Ureter (tissue), 1 donor: ENCODE measurements around the gene CHRD. TPM values are rescaled to one million over a fixed set of nuclear protein-coding genes. Genes with fewer than 3 reads are reported as not detected.

Experiments
- DNase-seq: peaks from one replicate; pipeline ENCODE4 v3.0.0-alpha.2; 2020; ENCODE audit warnings: low spot score
- total RNA-seq: library from RNA; stranded (reverse); gene quantifications from one replicate; pipeline ENCODE4 v1.2.4, GENCODE V29; 2023
- donor health status: DM: yes; HTN: yes; CAD: no.

CHRD gene
- total RNA-seq, 1 donor from 2014 or later: 16.8 TPM

DNA sequence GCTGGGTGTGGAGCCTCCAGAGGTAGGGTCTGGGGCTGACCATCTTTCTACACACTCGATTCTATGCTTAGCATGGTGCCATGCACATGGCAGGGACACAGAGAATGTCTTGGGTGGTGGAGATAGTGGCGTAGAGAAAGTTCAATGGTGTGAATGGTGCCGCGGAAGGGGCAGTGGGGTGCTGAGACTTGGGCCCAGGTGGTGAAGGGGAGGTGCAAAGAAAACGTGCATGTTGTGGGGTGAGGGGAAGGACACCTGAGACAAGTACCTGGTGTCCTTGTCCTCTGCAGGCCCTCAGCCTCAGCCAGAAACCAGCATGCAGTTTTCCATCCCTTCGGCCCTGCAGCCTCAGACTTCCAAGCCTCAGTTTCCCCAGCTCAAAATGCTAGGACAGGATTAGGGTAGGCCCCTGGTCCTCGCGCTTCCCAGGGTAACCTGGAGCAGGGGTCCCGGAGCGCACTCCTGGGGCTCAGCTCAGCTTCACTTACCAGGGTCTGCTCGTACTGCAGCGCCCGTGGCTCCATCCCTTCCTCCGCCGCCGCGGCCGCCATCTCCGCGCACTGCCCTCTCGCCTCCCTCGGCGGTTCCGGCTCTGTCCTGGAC, 18.8 kb upstream of the CHRD start:
- DNase-seq: no peak

DNA sequence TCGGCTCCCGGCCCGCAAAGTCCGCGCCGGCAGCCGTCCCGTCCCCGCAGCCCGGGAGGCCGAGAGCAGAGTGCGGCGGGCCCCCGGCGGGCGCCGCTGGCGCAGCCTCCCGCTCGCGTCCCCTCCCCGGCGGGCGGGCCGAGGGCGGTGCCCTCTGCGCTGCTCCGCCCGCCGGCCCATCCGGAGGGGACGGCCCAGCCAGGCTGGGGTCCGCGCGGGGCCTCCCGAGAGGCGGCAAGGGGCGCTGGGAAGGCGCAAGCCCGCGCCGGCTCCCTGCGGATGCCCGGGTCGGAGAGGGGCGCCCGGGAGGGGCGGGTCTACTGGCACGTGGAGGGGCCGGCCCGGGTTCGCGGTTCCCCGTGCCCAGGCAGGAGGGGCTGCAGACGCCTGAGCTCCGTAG, 18.3 kb upstream of the CHRD start, which contains the start of the genes CLCN2 and POLR2H:
Gene CLCN2, minus strand, starts transcription at position 74 of the 400 bp plus-strand sequence. CDS start 126 bp downstream, outside the sequence.
Gene POLR2H, plus strand, starts transcription at position 179 of the 400 bp plus-strand sequence. CDS start 1,783 bp downstream, outside the sequence.
- DNase-seq: no peak

DNA sequence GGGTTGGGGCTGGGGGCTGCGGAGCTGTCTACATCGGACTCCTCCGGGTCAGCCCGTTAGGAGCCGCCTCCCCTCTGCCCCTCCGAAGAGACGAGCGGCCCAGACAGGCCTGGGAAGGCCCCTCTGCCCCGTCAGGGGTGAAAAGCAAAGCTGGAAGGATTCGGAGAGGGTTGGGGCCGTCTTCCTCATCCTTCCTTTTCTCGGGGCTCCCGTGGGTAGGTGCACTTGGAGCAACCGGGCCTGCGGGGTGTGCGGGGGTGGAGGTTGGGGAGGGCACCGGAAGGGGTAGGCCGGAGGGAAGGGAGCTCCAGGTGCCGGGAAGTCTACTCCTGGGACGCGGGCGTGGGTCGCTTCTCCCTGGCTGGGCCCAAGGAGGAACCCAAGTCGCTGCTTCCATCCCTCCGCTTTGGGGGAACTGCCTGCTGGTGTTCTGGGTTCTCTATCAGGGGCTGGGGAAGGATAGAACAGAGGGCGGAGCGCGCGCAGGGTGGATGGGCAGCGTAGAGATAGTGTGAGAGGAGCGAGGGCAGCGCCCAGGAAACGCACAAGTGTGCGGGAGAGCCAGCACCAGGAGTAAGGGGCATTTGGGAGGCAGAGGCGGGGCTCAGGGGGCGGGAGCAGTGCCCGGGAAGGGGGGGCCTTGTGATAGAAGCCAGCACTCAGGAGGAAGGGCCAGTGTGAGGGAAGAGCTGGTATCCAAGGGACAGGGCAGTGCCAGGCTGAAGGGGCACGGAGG, 17.8 kb upstream of the CHRD start:
- no peak for DNase-seq

DNA sequence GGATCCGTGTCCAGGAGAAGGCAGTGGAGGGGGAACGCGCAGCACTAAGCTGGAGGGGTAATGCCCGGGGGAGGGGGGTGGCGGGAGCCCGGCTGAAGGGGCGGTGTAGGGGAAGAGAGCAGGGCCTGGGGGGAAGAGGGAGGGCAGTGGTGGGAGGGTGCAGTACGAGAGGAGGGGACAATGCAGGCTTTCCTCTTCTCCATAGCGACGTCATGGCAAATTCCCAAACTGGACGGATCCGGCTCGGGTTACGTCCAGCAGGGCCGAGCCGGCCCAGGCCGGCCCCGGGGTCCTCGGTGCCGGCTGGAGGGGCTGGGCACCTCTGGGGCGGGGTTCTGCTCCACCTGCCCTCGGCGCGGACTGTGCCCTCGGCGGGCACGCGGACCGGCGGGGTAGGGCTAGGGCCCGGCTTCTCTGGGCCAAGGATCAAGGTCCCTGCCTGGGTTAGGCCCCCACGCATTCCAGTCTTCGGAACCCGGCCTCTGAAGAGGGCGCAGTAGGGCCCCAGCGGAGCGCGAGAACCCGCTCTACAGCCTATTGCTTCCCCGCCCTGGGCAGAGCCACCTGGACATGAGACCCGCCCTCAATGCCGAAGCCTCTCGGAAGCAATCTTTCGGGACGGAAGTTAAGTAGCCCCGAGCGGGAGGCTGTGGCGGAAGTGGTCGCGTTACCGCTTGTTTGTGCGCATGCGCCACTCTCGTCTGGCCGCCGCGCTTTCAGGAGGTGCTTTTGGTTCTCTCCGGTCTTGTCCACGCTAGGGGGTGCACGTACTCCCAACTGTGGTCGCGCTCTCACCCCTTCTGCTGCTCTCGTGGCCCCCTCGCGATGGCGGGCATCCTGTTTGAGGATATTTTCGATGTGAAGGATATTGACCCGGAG, 16.9 kb upstream of the CHRD start:
- DNase-seq: peak; percentile 98

DNA sequence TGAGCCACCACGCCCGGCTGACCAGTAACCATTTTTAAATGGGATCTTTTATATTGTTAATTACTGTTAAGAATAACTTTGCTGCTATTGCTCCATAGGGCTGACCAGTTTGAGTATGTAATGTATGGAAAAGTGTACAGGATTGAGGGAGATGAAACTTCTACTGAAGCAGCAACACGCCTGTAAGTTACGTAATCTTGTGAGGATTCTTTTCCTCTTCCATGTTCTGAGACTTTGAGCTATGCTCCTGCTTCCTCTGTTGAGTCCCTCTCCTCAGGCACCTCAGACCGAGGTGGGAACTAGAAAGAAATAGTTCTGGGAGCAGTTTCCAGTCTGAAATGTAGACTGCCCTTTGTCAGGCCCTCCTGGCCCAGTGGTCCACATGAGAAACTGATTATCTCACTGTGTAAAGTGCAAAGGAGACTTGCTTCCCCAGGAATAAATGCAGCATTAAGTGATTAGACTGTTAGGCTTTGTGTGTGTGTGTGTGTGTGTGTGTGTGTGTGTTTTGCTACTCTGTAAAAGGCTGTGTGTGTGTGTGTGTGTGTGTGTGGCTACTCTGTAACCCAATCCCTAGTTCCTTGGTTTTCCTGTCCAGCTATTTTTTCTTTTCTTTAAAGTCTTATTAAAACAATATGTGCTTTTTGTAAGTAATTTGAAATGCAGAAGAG, 13.1 kb upstream of the CHRD start:
- DNase-seq: no peak

DNA sequence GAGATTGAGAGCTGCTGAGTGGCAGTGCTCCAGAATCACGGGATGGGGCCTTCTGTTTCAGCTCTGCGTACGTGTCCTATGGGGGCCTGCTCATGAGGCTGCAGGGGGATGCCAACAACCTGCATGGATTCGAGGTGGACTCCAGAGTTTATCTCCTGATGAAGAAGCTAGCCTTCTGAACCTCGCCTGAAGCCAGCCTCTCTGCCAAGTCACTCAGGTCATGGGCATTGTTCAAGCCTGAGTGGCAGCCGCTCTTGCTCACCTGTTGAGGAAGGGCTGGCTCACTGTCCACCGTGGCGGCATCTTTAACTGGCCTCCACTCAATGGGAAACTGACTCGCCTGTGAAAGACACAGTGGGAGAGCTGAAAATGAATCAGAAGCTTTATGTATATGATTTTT, 11.7 kb upstream of the CHRD start:
- DNase-seq: no peak

DNA sequence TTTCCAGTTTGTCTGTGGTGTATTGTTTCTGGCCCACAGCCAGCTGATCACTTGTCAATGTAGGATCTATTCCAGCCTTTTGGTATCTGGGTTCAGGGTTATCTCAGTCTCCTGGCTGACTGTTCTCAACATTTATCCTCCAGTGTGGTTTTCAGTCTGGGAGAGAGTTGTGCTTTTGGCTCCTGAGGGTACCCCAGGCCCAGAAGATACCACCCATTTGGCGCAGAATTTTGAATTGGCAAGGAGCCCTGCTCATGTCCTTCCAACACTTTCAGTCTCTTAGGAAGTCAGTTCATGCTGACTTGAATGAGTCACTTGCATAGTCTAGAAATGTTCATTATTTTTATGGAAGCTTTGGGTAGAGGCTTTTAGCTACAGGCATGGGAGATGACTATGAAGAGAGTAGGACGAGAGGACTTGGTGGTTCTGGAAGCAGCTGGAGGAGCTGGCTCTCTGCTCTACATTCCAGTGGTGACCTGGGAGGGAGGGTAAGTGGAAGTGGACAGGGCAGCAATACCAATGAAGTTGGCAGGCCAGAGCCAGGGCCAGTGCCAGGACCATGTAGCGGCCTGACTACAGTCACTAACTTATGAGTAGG, 11.2 kb upstream of the CHRD start:
- no peak for DNase-seq

DNA sequence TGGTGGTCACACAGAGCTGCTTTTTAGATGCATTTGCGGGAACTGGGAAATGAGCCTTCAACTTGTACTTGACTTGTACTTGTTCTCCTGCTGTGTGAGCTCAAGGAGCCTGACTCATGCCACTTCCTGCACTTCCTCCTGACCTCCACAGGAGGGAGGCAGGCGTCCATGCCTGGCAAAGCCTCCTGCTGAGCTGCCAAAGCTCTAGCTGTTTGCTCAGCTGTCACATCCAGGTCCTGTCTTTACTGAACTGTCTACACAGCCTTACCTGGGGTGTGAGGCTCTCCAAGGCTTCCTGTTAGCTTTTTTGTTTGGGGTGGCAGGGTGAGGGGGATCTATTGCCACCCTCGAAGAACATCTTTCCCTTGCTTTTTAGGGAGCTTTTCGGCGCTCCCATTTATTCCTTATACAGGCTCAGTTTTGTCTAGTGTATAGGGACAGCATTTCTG, 8.3 kb upstream of the CHRD start:
- DNase-seq: peak; percentile 81

DNA sequence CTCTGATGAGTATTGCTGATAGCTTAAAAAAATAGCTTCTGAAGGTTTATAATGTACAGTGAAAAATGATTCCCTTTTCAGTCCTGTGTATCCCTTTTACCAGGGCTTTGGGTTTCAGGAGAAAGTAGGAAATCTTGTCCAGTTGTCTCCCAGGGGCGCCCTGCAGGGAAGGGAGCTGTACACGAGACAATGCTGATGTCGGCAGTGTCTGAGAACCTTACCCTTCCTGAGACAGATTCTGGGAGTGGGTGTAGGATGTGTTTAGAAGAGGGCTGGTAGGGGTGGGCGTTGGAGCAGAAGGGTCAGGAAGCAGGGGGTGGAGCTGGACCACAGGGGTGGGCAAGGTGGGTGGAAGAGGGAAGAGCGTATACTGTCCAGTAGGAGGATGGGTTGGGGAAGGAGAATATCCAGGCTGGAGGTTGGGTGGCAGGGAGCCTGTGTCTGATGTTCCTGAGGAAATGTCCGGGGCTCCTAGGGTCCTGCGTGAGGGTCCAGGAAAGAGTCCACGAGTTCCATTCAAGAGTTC, 7.5 kb upstream of the CHRD start:
- no peak for DNase-seq

DNA sequence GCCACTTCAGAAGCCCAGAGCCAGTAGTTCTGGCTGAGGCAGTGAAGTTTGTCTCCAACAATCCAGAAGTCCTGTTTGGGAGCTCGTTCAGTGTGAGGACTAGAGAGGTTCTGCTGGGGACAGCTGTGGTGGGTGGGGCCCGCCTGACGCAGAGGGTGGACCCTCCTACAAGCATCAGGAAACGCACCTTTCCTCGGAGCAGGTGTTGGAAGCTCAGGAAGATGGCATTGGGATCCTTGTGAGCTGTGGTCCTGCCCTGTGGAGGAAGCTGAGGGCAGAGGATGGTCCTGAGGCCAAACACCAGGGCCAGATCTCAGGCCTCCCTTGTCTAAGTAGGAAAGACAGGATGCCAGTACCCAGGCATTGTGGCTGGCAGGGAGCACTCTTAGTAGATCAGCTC, 6.9 kb upstream of the CHRD start:
- DNase-seq: no peak

DNA sequence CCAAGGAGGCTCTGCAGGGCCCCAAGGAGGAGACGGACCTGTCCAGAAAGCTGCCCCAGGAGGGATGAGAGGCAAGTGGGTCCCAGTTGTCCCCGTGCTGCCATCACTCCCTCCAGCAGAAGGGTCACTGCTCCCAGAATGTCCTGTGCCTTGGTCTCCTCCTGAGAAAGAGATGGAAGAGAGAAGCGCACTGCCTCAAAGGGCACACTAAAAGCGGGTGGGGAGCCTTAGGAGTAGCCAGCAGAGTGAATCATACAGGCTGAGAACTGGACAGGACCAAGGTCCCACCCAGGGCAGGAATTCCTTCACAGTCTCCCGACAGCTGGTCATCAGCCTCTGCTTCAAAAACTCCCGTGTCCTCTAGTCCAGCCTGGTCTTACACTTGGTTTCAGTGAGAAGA, 6.4 kb upstream of the CHRD start:
- no peak for DNase-seq

DNA sequence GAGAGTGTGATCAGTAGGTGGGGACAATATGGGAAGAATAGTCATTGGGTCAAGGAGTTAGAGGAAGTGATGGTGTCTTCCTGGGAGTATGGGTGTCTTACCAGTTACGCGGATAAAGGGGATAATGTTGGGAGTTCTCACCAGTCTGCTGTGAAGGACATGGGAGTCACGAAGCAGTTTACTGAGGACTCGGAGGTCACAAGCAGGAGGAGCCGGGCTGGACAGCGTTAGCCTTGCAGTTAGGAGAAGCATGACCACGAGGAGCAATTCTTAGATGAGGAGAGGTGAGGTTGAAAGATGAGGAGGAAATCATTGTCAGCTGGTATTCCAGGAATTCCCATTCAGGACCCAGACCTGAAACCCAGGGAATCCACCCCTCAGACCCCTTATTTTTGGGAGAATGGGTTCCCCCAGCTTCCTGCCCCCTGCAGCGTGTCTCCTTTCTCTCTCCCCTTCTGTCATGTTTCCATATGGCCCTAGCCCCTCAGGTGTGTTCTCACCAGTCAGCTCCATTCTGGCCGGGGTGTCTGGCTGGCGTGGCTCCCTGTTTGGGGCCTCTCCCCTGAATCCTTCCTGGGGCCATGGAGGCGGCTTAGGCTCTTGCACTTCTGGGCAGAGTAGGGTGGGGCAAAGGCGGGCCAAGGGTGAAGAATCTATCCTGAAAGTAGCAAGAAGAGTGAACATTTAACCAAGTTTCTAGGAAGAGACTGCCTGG, 4.0 kb upstream of the CHRD start:
- no peak for DNase-seq

DNA sequence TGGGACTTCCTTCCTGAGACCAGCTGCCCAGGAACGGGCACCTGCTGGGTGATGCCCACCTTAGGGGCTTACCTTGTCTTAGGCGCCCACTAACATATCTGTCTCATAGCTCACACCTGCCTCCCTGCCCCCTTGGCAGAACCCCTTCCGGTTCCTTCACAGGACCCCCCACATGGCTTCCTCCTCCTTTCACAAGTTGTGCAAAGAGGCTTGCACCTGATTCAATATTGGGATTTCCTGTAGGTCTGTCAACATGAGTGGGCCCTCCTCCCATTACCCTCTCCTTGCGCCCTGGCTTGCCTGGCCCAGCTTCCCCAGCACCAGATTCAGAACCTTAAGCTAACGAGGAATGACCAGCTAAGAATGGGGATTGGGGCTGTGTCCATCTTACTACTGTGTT, 2.5 kb upstream of the CHRD start:
- DNase-seq: no peak

DNA sequence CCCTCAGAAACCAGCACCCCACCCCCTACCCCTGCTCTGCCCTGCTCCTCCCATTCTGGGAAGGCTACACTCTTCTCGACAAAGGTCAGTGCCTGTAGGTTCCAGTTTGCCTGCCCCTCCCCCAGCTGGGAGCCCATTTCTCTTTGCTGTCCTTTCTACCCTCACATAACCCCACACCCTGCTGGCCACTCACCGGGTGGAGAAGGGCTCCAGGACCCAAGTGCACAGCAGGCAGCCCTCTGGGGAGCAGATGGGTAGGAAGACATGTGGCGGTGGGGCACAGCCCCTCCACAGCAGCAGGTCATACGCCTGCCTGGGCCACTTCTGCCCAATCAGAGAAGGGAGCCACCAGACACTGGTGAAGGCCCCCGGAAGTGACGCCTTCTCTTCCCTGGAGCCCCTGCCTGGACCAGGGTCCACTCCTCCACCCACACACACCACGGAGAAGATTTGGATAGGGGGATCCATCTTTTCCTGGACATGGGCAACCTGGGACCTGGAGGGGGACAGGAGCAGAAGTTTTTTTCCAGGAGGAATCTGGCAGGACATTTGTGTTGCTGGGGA, 1.9 kb upstream of the CHRD start, which contains the start of gene THPO:
Gene THPO, minus strand, starts transcription at position 326 of the 564 bp plus-strand sequence. CDS start 1,948 bp downstream, outside the sequence.
- no peak for DNase-seq

DNA sequence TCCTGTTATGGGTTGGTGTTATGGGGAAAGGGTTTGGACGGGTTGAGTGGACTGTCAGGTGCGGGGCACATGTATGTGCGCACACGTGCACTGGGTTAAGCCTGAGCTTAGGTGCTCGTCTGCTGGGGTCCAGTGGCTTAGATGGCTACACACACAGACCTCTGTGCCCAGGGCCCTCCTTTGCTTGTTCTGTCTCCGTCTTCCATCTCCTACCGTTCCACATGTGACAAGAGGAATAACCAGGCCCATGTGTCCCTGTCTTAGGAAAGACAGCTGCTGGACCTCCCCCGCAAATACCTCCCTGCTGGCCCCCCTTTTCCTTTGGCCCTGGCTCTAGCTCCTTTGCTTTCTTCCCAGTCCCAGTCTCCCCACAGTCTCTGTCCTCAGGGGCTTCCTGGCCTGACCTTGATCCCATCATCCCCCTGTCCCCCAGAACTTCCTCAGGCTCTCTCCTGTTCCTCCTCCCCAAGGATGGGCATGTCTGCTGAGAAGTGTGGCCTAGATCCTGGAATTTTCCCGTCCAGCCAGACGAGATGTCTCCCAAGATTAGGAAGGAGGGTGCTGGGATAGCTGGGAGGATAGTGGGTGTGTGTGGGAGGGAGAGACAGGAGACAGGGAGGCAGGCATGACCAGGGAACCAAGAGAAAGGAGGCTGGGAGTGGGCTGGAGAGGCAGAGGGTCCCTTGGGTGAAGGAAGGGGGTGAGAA, 1.1 kb upstream of the CHRD start:
- no peak for DNase-seq

DNA sequence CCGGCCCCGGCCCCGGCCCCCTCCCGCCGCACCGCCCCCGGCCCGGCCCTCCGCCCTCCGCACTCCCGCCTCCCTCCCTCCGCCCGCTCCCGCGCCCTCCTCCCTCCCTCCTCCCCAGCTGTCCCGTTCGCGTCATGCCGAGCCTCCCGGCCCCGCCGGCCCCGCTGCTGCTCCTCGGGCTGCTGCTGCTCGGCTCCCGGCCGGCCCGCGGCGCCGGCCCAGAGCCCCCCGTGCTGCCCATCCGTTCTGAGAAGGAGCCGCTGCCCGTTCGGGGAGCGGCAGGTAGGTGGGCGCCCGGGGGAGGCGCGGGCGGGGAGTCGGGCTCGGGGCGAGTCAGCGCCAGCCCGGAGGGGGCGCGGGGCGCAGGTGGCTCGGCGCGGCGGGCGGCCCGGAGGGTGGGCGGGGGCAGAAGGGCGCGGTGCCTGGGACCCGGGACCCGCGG, 352 bp downstream of the CHRD start:
- peak; percentile 72 for DNase-seq

DNA sequence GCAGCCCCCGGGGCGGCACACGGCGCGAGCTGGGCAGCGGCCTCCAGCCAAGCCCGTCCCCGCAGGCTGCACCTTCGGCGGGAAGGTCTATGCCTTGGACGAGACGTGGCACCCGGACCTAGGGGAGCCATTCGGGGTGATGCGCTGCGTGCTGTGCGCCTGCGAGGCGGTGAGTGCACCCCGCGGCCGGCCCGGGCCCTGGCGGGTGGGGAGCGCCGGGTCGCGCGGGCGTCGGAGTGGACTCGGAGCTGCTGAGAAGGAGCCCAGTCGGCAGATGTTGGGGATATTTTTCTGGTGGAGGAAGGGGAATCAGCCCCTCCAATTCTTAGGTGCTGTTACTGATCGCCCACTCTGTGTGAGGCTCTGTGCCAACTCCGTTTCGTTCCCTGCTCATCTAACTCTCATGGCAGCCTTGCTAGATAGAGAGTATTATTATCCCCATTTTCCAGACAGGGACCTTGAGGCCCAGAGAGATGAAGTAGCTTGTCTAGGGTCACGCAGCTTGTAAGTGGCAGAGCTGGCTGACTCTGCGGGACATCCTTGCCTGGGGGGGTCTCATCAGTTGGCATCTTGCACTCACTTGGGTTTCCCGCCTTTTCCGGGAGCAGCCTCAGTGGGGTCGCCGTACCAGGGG, 890 bp downstream of the CHRD start:
- DNase-seq: no peak
